Measurements from ENCODE around the gene LEP. TPM values are rescaled to one million over a fixed set of nuclear protein-coding genes. Genes with fewer than 3 reads are reported as not detected.
A peak's percentile ranks its signal among the peaks of the same experiment; 100 is the strongest.

Gene LEP
- polyA plus RNA-seq, 5 donors = 0.04 to 0.07 (median 0.06) TPM; not detected in 1

- DNase-seq = no peak
Observed at GRCh38 chr7:128244861-128245260, 3.8 kb downstream of the LEP start.

GRCh38 chr7:128247108-128247507 is 6.0 kb downstream of the LEP start:
- DNase-seq = no peak

- no peak for DNase-seq
Observed at GRCh38 chr7:128247640-128248194, 6.6 kb downstream of the LEP start.

GRCh38 chr7:128251337-128251736 is 10.3 kb downstream of the LEP start:
- no peak for DNase-seq

GRCh38 chr7:128253701-128254100 is 12.6 kb downstream of the LEP start:
- DNase-seq = no peak

- DNase-seq = no peak
Observed at GRCh38 chr7:128254470-128254869, 13.4 kb downstream of the LEP start.

- DNase-seq = no peak
Observed at GRCh38 chr7:128255271-128255670, 14.2 kb downstream of the LEP start.

GRCh38 chr7:128257458-128257857 is 16.4 kb downstream of the LEP start:
- no peak for DNase-seq

GRCh38 chr7:128259131-128260061 is 18.3 kb downstream of the LEP start:
- DNase-seq = peak in 1 of 2 donors; percentile 10

- no peak for DNase-seq
Observed at GRCh38 chr7:128260069-128260795, 19.2 kb downstream of the LEP start.

- DNase-seq = no peak
Observed at GRCh38 chr7:128262273-128263028, 21.4 kb downstream of the LEP start.

- DNase-seq = no peak
Observed at GRCh38 chr7:128263420-128263819, 22.3 kb downstream of the LEP start.

- no peak for DNase-seq
Observed at GRCh38 chr7:128264477-128264876, 23.4 kb downstream of the LEP start.

GRCh38 chr7:128265156-128265905 is 24.3 kb downstream of the LEP start:
- no peak for DNase-seq

GRCh38 chr7:128265906-128266300 is 24.8 kb downstream of the LEP start:
- DNase-seq = no peak

- no peak for DNase-seq
Observed at GRCh38 chr7:128266529-128266882, 25.4 kb downstream of the LEP start.

GRCh38 chr7:128266883-128267594 is 26.0 kb downstream of the LEP start:
- peak; percentile 47 to 62 for DNase-seq

- no peak for DNase-seq
Observed at GRCh38 chr7:128267595-128267924, 26.5 kb downstream of the LEP start.

GRCh38 chr7:128268233-128268632 is 27.2 kb downstream of the LEP start:
- DNase-seq = no peak

GRCh38 chr7:128270826-128271272 is 29.8 kb downstream of the LEP start:
- DNase-seq = peak in 1 of 2 donors; percentile 5

All from right lung (tissue), 5 donors.